HL-60 (cell line): Measurements from ENCODE around the gene EME2.

Source experiments
- DNase-seq, 2 experiments: peaks; one replicate each; pipeline ENCODE4 v3.0.0-alpha.2; 2010 to 2020; ENCODE audit warnings: low read depth in 1 of 2, low spot score in 1 of 2
- H3K27ac ChIP-seq: fragments of 250-450 bp; sonication (Bioruptor Pico); replicated peaks from 2 replicates; pipeline ENCODE4 v1.5.1; 2020; ENCODE audit warnings: mild to moderate bottlenecking, moderate library complexity
- H3K27me3 ChIP-seq: fragments of 250-450 bp; sonication (Bioruptor Pico); 2 replicates; pipeline ENCODE4 v1.5.1; 2021; ENCODE audit warnings: mild to moderate bottlenecking, moderate library complexity; ENCODE audit not compliant: insufficient read depth, poor library complexity, severe bottlenecking
- H3K4me3 ChIP-seq: replicated peaks from 2 replicates; pipeline ENCODE4 v1.5.1; 2011; ENCODE audit warnings: mild to moderate bottlenecking, control low read depth, low read length; ENCODE audit not compliant: insufficient read depth
- CTCF ChIP-seq: IDR thresholded peaks from one replicate; pipeline ENCODE4 v1.5.1; 2011; ENCODE audit warnings: low read length, control low read depth, inconsistent platforms; ENCODE audit not compliant: insufficient read depth
- GABPA ChIP-seq: IDR thresholded peaks from 2 replicates; pipeline ENCODE4 v1.6.1; 2012; ENCODE audit warnings: low read depth
- POLR2AphosphoS5 ChIP-seq: IDR thresholded peaks from 2 replicates; pipeline ENCODE4 v1.6.1; 2012; ENCODE audit warnings: low read depth
- SPI1 ChIP-seq: IDR thresholded peaks from 2 replicates; pipeline ENCODE4 v1.6.1; 2012; ENCODE audit warnings: low read depth, mild to moderate bottlenecking, borderline replicate concordance
- TF ChIP-seq, protein P1 (sequence below): IDR thresholded peaks from 2 replicates; pipeline ENCODE4 v1.6.1; 2012; ENCODE audit warnings: low read depth; ENCODE audit not compliant: insufficient replicate concordance

EME2 gene

GRCh38 chr16:1790611-1791255 lies 18.1 kb downstream of the EME2 start:
- TF ChIP-seq POLR2AphosphoS5, result no peak
- TF ChIP-seq CTCF, result no peak
- TF ChIP-seq SPI1, result no peak
- TF ChIP-seq, protein P1, sequence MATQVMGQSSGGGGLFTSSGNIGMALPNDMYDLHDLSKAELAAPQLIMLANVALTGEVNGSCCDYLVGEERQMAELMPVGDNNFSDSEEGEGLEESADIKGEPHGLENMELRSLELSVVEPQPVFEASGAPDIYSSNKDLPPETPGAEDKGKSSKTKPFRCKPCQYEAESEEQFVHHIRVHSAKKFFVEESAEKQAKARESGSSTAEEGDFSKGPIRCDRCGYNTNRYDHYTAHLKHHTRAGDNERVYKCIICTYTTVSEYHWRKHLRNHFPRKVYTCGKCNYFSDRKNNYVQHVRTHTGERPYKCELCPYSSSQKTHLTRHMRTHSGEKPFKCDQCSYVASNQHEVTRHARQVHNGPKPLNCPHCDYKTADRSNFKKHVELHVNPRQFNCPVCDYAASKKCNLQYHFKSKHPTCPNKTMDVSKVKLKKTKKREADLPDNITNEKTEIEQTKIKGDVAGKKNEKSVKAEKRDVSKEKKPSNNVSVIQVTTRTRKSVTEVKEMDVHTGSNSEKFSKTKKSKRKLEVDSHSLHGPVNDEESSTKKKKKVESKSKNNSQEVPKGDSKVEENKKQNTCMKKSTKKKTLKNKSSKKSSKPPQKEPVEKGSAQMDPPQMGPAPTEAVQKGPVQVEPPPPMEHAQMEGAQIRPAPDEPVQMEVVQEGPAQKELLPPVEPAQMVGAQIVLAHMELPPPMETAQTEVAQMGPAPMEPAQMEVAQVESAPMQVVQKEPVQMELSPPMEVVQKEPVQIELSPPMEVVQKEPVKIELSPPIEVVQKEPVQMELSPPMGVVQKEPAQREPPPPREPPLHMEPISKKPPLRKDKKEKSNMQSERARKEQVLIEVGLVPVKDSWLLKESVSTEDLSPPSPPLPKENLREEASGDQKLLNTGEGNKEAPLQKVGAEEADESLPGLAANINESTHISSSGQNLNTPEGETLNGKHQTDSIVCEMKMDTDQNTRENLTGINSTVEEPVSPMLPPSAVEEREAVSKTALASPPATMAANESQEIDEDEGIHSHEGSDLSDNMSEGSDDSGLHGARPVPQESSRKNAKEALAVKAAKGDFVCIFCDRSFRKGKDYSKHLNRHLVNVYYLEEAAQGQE, result no peak
- no peak for TF ChIP-seq GABPA
- H3K27me3 ChIP-seq, result no peaks in the 10 kb centered on the region
- H3K27ac ChIP-seq, result no peak overlapping the region
- no peak for DNase-seq
- no peak overlapping the region for H3K4me3 ChIP-seq

DNA sequence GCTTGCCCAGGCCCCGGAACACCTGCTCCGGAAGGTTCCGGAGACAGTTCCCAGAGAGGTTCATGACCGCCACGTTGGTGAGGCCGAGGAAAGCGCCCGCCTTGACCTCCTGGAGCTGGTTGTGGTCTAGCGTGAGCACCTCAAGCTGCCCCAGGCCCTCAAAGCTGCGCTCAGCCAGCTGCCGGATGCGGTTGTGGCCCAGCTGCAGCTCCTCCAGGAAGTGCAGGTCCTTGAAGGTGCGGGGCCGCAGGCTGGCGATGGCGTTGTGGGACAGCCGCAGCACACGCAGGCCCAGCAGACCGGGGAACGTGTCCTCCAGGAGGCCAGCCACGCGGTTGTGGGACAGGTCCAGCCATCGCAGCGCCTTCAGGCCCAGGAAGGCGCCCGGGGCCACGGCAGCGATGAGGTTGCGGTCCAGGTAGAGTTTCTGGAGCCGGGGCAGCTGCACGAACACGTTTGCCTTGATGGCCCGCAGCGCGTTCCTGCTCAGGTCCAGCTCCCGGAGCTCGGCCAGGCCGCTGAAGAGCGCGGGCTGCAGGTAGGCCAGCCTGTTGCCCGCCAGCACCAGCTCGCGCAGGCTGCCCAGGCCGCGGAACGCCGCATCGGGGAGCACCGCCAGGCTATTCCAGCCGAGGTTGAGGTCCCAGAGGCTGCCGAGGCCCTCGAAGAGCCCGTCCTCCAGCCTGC lies 18.8 kb downstream of the EME2 start:
- no peak for DNase-seq
- no peaks in the 10 kb centered on the region for H3K27me3 ChIP-seq
- no peak overlapping the region for H3K4me3 ChIP-seq
- H3K27ac ChIP-seq, result no peak overlapping the region
- no peak for TF ChIP-seq GABPA
- no peak for TF ChIP-seq SPI1
- TF ChIP-seq, protein P1, result no peak
- TF ChIP-seq POLR2AphosphoS5, result no peak
- no peak for TF ChIP-seq CTCF

- TF ChIP-seq POLR2AphosphoS5, result no peak
- no peak for TF ChIP-seq SPI1
- DNase-seq, result no peak
- no peak overlapping the region for H3K4me3 ChIP-seq
- H3K27me3 ChIP-seq, result no peaks in the 10 kb centered on the region
- H3K27ac ChIP-seq, result no peak overlapping the region
Observed at GRCh38 chr16:1791943-1792812, 19.6 kb downstream of the EME2 start.
